HL-60/S4 (cell line): ENCODE measurements around the gene LAMC3.
"Not testable (repeated sequence)": the region's sequence is repeated elsewhere in the genome, so short reads cannot be mapped to it uniquely, and the experiment has no call there.

ENCODE experiments used
- in situ Hi-C: fragments of 300-500 bp; cut with MboI; formaldehyde crosslinking; loops from 2 replicates; pipeline ENCODE4 v1.14.3; 2022; ENCODE audit warnings: low sequenced_read_pairs

The LAMC3 gene

DNA sequence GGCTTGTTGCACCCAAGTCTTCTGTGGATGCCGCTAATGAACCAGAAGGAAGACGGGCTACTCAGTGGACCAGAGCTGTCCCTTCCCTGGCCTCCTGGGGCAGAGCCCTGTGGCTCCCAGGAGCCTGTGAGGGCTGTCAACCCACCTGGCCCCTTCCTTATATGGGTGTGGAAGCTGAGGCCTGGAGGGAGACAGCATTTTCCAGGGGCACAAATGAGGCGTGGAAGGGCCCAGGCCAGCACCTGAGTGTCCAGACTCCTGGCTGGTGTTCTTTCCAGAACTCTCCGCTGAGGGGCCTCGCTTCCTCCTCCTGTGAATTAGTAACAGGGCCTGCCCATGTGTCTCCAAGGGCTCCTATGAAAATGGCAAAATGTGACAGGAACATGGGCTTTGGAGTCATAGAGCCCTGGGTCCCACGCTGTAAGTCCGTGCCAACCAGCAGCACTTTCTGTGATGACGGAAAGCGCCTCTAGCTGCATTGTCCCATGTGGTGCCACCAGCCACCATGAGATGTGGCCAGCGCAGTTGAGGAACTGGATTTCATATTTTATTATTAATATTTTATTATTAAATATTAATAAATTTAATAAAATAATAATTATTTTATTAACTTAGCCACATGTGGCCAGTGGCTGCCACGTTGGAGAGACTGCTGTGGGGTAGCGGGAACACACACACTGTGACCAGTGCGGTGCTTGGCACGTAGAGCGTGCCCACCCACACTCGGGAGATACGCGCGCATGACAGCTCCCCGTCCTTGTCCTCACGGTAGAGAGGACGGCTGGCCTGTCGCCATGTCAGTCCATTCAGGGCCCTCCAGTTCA lies 18.3 kb downstream of the LAMC3 start:
- in situ Hi-C loops = no loop called here

DNA sequence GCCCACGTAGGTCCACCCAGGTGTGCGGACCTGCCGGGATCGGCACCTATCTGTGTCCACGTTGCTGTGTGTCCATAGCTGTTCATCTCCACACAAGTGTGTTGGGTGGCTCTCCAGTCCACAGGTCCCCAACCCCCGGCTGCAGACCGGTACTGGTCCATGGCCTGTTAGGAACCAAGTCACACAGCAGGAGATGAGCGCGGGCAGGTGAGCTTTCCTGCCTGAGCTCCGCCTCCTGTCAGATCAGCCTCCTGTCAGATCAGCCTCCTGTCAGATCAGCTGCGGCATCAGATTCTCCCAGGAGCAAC lies 18.9 kb downstream of the LAMC3 start:
- in situ Hi-C loops = no loop called here

DNA sequence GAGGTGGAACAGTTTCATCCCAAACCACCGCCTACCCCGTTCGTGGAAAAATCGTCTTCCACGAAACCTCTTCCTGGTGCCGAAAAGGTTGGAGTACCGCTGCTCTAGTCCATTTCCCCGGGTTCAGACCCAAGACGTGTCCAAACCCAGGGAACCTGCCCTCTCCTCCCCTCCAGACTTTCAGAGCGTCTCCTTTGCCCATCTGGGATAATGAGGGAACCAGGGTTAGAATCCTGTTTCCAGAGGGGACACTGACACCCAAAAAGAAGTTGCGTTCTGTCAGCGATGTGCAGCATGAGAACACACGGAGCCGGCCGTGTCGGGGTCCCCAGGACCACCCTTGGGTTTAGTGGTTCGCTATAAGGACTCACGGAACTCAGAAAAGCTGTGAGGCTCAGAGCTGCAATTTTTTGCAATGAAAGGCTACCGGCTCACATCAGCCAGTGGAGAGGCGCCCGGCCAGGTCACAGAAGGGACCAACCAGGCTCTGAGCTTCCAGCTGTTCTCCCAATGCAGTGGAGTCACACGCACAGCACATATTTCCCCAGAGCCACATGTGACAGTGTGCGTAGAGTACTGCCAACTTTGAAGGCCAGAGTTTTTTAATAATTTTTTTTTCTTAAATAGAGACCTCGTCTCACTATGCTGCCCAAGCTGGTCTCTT lies 19.4 kb downstream of the LAMC3 start:
- in situ Hi-C loops = no loop called here

DNA sequence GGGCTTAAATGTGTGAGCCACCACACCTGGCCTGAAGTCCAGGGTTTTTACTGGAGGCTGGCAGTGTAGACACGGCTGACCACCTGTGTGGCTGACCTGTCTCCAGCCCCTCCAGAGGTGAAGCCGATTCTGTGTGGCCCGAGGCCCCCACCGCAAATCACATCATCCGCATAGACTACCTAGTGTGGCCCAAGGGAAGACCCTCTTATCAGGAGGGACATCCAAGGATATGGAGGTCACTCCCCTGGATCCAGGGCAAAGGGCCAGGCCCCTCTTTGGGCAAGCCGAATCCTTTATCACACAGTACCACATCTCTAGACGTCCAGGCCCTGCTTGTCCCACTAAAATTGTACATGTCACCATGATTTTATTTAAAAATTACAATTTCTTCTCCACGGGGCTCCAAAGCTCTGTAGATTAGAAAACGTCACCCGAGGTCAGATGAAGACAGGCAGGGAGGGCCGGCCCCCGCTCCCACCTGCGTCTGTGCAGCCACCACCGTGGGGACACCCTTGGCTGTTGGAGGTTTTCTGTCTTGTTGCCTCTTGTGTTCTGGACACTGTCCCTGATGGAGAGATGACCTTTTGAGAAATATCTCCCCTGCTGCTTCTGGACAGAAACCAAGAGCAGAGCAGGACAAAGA lies 20.1 kb downstream of the LAMC3 start:
- in situ Hi-C loops = no loop called here

DNA sequence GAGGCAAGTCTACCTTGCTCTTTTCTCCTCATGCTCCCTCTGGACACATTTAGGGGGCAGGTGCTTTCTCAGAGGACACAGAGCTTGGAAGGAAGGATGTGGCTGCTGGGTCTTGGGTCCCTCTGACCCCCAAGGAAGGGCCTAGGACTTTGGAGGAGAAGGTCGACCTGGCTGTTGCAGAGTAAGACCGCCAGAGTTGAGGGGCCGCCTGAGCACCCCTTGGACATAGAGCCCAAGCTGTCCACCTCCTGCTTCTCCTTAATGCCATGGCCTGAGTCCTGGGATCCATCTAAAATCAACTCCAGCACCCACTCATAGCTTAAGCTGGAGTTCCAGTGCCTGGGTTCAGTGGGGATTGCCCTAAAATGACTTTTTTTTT lies 20.6 kb downstream of the LAMC3 start:
- in situ Hi-C loops = no loop called here

DNA sequence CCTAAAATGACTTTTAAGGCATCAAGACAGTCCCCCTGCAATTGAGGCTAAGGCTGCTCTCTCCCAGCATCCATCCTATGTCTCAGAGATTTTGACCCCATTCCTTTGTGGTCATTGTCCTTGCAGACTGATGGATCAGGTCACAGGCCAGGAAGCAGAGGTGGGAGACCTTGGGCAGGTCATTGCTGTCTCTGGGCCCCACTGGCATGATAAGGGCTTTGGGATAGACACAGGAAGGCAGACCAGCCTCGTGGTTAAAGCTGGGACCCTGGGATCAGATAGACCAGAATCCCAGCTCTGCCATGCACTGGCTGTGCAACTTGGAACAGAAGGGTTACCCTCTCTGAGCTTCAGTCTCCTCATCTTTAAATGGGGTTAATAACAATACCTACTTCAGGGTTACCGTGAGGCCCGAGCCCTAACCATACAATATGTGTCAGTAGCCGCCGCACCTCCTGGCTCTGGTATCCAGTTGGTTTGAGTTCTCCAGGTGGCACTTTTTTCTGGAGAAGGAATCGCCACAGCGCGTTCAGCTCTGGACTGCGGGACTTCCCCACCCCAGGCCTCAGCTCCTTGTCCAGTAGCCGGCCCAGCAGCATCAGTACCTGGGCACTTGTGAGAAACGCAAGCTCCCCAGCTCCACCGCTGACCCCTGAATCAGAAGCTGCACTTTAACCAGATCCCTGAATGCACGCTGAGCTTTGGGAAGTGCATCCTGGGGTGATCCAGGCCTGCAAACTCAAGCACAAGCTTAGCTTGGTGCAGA lies 21.4 kb downstream of the LAMC3 start:
- in situ Hi-C loops = no loop called here

DNA sequence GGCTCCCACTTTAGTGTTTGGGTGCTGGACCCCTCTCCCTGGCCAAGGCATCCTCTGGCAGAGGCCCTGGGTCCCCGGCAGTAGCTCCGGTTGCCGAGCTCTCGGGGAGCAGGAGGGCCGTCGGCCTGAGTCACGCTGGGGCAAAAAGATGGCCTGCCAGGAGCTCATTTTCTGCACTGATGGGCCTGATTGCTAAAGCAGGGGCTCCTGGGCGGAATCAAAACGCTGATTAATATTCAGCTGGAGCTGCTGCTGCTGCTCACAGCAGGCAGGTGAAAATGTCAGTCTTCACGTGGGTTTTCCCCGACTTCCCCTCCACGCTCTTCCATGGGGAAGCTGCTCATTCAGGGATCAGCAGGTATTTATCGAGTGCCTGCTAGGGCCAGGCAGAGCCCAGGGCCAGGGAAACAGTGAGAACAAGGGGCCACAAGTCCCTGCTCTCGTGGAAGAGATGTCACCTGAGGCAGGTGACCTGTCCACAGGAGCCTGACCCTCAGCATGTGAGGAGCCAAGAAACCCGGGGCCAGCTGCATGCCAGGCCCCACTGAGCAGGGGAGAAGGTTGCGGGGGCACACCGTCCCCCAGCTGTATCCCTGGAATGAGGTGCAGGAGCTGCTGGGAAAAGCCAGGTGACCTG lies 22.1 kb downstream of the LAMC3 start:
- in situ Hi-C loops = no loop called here

DNA sequence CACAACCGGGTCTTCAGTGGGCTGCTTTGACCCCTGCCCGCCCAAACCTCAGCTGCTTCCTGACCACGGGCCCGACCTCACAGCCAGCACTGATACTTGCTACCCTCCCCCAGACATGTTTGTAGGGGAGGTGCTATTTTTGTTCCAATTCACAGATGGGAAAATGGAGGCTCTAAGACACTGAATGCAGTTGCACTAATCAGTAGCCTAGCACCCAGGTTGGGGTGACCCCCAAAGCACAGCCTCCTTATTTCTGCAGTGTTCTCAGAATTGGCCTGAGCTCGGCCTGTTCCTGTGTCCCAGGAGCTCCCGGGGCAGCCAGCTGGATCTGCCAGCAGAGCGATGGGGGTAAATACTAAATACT lies 22.6 kb downstream of the LAMC3 start:
- in situ Hi-C loops = no loop called here

DNA sequence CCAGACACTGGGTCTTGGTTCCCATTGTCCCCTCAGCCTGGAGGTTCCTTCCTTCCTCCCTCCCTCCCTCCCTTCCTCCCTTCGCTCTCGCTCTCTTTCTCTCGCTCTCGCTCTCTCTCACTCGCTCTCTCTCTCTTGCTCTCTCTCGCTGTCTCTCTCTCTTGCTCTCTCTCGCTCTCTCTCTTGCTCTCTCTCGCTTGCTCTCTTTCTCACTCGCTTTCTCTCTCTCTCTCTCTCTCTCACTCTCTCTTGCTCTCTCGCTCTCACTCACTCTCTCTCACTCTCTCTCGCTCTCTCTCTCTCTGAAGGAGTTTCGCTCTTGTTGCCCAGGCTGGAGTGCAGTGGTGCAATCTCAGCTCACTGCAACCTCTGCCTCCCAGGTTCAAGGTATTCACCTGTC lies 23.4 kb downstream of the LAMC3 start:
- in situ Hi-C loops = no loop called here

DNA sequence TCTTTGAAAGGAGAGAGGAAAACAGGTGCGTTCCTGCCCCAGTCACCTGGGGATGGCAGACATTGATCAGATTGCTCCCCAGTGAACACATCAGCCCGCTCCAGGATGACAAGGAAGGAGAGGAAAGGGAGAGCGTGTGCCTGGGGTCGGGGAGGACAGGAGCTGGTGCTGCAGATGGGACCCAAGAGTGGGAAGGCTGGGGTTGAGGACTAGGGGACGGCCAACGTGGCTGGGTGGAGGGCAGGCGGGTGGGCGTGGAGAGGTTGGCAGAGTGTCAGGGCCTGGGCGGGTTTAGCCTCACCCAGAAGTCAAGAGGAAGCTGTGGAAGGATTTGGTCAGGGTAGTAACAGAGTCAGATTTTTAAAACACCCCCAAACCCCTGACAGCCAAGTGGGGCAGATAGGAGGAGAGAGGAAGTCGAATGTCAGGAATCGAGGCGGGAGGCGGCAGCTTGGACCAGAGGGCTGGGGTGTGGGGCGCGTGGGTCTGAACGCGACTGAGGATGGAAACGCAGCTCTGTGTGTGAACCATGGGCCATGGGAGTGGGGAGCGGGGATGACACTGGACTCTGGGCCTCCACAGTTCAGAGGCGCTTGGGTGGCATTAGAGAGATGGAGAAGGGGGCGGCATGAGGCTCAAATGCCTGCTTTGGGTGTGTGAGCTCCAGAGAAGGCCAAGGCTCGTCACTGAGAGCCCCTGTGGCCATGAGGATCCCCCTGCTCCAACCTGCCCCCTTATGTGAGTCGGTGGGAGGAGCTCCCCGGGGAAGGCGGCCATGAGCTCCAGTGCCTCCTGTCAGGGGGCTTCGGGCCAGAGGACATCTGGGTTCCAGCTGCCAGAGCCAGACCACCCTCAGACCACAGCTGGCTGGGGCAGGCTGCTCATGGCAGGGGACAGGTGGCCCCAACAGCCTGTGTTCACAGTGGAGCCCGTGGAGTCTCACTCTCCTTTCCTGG lies 24.6 kb downstream of the LAMC3 start:
- in situ Hi-C loops = no loop called here

DNA sequence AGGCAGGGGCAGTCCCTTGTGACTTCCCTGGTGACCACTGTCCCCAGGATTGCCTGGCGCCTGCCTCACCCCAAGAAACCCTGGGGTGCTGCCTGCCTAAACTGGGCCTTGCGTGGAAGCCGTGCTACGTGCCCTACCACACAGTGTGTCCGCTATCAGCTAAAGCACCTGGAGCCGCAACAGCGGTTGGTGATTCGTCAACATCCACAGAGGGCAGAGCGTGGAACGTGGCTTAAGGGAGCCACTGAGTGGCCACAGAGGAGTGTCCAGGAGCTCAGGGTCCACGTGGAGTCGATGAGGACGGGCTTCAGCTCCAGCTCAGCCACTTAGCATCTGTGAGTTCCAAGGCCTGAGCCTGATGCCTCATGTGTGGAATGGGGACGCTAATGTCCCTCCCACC lies 25.3 kb downstream of the LAMC3 start:
- in situ Hi-C loops = no loop called here

DNA sequence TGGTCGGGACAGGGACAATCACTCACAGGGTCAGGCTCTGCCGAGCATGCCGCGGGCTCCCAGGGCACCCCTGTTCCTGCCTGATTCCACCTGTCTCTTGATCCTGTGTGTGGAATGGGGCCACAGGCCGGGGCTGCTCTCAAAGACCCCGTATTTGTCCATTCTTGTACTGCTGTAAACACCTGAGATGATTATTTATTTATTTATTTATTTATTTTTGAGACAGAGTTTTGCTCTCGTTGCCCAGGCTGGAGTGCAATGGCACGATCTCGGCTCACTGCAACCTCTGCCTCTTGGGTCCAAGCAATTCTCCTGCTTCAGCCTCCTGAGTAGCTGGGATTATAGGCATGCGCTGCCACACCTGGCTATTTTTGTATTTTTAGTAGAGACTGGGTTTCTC lies 25.8 kb downstream of the LAMC3 start:
- in situ Hi-C loops = not testable (repeated sequence)

DNA sequence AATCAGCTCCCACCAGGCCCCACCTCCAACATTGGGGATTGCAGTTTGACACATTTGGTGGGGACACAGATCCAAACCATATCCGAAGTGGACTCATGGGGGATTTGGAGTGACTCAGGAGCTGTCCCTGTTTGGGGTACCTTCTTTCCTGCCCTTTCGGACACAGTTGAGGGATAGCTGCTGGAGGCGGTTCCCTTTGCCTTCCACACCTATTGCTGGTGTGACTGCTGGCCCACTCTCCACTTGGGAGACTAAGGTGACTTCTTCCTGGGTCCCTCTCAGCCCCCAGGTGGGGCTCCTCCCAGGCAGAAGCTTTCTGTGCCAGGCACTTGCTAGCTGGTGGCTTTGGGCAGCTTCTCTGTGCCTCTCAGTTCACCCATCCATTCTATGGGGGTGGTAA lies 26.6 kb downstream of the LAMC3 start:
- in situ Hi-C loops = no loop called here

DNA sequence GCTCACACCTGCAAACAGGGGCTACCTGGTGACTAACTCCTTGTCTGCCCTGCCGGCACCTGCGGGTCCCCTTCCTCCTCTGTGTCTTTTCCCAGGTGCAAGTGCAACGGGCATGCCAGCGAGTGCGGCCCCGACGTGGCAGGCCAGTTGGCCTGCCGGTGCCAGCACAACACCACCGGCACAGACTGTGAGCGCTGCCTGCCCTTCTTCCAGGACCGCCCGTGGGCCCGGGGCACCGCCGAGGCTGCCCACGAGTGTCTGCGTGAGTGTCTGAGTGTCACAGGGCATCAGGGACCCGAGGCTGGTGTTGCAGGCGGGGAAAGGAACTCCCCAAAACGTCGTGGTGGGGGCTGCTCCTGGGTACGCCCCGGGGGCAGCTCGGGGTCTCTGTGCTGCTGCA lies 27.1 kb downstream of the LAMC3 start:
- in situ Hi-C loops = no loop called here

DNA sequence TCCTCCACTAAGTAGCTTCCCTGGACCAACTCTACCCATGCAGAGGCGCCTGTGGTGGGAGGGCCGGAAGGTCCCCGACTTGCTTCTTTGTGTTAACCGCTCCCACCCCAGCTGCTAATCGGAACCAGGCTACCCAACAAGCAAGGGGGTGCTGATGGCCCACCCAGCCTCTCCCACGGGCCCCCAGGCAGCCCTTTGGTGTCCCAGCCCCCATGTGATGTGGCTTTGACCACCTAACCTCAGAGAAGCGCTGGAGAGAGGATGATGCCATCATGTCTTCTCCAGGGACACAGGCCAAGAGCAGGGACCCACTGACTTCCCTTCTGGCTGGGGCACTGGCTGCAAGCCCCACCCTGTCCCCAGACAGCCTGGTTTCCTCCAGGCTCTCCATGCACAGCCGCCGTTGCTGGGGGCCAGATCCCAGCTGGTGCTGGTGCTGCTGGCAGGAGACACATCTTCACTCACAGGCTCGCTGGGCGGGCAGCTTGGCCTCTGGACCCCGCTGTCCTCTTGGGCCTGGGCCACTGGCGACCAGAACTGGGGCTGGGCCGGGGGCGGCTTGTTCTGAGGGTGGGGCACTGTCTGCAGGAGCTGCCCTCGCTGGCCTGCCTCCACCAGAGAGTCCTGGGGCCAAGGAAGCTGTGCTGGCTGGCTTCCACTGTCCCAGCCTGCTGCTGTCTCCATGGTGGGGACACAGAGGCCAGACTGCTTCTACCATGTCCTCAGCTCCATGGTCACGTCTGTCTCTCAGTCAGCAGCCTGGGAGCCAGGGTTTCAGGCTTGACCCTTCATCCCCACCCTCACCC lies 27.8 kb downstream of the LAMC3 start:
- in situ Hi-C loops = no loop called here

DNA sequence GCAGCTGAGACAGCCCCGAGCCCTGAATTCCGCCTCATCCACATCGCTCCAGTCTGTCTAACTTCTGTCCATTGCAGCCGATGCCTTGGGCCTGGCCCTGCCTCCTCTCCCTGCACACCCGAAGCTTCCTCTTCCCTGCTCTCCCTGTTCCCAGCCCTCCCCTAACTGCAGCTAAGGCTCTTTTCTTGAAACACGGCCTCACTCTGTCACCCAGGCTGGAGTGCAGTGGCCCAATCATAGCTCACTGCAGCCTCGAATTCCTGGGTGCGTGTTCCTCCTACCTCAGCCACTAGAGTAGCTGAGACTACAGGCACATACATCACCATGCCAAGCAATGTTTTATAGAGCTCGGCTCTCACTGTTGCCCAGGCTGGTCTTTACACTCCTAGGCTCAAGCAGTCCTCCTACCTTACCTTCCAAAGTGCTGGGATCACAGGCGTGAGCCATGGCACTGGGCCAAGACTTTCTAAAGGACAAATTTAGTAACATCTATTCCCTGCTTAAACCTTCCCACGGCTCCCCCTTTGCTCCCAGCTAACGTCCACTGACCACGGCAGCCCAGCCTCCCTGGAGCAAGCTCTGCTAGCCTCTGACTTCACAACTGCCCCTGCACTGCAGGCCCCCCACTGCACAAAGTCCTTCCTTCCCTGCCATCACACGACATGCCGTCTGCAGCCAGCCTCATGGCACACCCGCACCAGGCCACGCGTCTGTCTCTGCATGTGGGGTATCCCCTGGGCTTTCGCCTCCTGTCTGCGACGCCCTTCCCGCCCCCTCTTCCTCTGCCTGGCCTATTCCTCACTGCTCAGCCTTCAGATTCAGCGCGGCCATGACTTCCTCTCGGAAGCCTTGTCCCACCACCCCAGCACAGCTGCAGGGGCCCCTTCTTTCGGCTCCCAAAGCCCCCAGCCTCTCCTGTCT lies 28.6 kb downstream of the LAMC3 start:
- in situ Hi-C loops = no loop called here

DNA sequence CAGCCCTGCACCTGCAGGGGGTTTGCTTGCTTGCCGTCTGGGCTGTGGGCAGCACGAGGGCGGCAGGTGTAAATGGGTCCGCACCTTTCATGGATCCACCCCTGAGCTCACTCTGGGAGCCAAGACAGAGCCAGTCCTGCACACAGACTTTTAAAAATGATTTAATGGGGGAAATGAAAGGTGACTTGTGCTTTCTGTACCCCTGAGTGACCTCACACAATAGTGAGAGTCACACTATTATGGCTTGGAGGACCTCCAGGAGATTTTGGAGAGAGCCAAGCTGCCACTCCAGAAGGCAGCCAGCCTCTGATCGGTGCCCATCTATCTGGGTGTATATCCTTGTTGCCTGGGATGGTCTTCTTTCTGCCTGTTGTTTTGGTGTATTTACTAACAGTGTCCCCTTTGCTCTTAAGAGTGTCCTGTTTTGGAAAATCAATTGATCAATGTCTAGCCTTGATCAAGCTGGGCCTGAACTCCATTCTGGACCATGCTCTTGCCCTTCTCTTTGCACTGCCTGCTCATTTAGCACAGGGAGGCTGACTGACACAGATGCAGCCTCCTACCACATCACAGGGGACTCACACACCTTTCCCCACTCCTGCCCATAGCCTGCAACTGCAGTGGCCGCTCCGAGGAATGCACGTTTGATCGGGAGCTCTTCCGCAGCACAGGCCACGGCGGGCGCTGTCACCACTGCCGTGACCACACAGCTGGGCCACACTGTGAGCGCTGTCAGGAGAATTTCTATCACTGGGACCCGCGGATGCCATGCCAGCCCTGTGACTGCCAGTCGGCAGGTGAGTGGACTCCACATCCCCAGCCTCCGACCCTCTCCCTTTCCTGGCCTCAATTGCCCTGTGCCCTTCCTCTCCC lies 29.5 kb downstream of the LAMC3 start:
- in situ Hi-C loops = no loop called here
